NCI-H345 treated with DMSO at 0.1 percent for 48 hours (cell line): ENCODE measurements around the gene GUCY2D.

ENCODE experiments used
- DNase-seq: peaks from one replicate; lab custom pipeline; 2025; ENCODE audit not compliant: unreplicated experiment; lab: John Stamatoyannopoulos, UW

GUCY2D gene

DNA sequence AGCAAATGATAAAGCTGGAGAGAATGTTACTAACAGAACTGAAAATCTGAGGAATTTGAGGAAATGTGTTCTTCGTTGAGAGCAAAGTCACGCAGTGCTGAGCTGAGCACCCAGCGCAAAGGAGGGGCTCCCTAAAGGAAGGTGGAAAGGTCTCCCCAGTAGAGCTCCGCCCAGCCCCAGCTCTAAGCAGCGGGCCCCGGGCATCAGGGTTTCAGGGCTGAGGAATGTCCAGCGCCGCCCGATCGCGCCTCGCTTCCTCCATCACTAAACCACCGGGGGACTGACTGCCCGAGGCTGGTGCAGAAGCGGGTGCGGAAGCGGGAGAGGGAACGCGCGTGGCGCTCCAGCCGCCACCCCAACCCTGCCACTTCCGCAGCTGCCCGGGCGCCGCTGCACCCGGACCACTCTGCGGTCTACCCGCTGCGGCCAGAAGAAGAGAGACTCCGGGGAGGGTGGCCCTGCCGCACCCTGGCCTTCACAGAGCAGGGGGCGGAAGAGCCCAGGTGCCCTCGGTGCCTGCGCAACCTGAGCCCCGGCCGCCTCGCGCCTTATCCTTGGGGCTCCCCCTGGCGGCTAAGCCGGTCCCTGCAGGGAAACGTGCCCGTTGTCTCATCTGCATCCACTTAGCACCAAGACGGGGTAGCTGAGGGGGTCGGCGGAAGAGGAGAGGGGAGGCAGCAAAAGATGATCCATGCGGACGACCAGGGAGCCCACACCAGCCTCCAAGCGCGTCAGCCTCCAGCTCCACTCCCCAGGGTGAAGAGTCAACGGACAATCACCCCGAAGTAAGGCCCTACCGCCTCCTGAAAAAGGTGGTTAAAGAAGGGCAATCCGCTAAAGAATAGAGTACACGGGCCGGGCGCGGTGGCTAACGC, 12.4 kb upstream of the GUCY2D start:
- DNase-seq = peak; percentile 23

DNA sequence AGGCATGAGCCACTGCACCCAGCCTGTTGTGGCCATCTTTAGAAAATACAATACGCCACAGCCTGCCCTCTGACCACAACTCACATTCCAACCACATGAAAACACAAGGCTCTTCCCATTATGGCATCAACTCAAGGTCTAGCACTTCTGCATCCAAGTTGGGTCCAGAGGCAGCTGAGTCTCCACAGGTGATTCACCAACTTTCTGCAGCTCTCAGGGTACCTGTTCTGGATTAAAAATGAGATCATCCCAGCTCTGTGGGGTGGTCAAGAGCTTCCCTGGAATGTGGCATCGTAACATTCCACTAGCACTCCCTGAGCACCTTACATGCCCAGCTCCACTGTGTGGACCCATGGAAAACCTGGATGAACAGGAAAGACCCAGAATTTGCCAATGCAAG, 9.9 kb upstream of the GUCY2D start:
- no peak for DNase-seq

DNA sequence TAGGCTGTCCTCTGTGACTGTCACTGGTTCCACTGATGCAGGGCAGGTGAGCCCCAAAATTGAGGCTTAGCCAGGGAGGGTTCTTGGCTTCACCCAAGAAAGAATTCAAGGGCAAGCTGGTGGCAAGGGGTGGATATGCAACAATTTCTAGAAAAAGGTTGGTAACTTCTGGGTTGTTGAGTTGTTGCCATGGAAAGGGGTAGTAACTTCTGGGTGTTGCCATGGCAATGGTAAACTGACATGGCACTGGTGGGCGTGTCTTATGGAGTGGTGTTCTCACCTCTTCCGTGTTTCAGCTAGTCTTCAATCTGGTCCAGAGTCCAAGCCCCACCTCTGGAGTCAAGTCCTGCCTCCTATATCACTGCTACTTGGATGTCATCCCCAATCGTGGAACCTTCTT, 9.5 kb upstream of the GUCY2D start:
- DNase-seq = no peak

GRCh38 chr17:7993972-7994589, 8.3 kb upstream of the GUCY2D start:
- DNase-seq = no peak

- DNase-seq = no peak
Observed at GRCh38 chr17:7995724-7996123, 6.7 kb upstream of the GUCY2D start.

DNA sequence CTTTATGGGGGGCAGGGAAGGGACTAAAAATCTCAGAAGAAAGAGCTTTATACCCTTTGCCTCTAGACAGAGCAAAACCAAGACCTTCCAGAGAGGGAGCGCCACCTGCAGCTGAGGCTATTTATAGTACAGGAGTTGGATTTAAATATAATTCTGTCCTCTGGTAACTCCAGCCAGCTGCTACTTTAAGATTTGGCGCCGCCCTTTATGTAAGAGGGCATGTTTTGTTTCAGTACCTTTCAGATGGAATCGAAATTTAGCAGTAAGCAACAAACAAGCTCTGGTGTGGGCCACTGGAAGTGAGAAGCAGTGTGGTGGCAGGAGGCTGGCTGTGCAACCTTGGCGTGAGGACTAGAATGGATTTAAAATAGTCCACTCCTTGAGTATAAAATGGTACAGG, 5.2 kb upstream of the GUCY2D start:
- DNase-seq = no peak

GRCh38 chr17:8002721-8003593, 542 bp downstream of the GUCY2D start:
- no peak for DNase-seq

GRCh38 chr17:8003594-8004181, 1.3 kb downstream of the GUCY2D start:
- no peak for DNase-seq

GRCh38 chr17:8004899-8005298, 2.5 kb downstream of the GUCY2D start:
- no peak for DNase-seq

- DNase-seq = no peak
Observed at GRCh38 chr17:8005357-8005756, 2.9 kb downstream of the GUCY2D start.

- DNase-seq = no peak
Observed at GRCh38 chr17:8005967-8006730, 3.7 kb downstream of the GUCY2D start.

DNA sequence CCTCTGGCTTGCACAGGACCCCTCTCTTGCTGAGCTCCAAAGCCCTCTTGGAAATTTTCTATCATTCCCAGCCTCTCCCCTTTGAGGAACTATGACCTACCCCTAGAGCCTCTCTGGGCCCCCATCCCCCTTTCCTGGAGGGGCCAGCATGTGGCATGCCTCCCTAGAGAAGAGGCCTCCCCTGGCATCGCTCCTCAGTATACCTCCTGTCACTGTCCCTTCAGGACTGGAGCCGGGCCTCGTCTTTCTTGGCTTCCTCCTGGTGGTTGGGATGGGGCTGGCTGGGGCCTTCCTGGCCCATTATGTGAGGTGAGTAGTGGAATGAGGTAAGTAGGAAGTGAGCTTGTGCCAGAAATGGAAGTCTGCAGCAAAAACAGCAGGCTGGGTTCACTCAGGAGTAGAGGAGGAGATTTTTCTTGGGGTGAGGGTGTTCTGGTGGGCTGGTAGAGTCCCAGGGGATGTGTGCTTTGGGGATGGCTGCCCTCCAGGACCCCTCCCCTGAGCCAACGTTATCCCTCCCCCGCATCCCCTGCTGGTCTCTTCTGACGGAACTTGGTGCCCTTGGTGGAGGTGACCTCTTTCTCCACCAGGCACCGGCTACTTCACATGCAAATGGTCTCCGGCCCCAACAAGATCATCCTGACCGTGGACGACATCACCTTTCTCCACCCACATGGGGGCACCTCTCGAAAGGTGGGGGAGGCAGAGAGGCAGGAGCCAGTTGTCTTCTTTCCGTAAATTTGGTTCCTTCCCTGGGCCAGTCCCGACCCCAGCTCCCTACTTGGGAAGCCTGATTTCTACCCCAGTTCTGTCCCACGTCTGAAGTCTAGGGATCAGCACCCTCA, 4.6 kb downstream of the GUCY2D start:
- DNase-seq = no peak

- no peak for DNase-seq
Observed at GRCh38 chr17:8007836-8008235, 5.4 kb downstream of the GUCY2D start.

- DNase-seq = no peak
Observed at GRCh38 chr17:8012045-8012580, 9.7 kb downstream of the GUCY2D start.

- DNase-seq = no peak
Observed at GRCh38 chr17:8012996-8013640, 10.7 kb downstream of the GUCY2D start.

GRCh38 chr17:8013731-8014557, 11.5 kb downstream of the GUCY2D start:
- DNase-seq = no peak

GRCh38 chr17:8014558-8014850, 12.1 kb downstream of the GUCY2D start:
- DNase-seq = no peak
